Transverse colon (tissue), 4 donors: ENCODE measurements around the gene PEX10.

Experiments
- EP300 ChIP-seq: sonication (generic); formaldehyde crosslinking; IDR thresholded peaks from one replicate; pipeline ENCODE4 v1.6.1; 2017; ENCODE audit warnings: antibody characterized with exemption, low read depth
- POLR2A ChIP-seq: fragments of 450-650 bp; IDR thresholded peaks from one replicate; pipeline ENCODE4 v1.6.1; 2016; ENCODE audit warnings: antibody characterized with exemption, mild to moderate bottlenecking, moderate library complexity
- POLR2AphosphoS5 ChIP-seq, 3 donors: sonication (generic); formaldehyde crosslinking; IDR thresholded peaks; one replicate each; pipeline ENCODE4 v1.6.1; 2016; ENCODE audit warnings: antibody characterized with exemption in 3 of 3
- TF ChIP-seq, protein P1 (sequence below), 5 experiments: fragments of 200-600 bp in 3 of 5; fragments of 450-650 bp in 2 of 5; sonication (generic) in 3 of 5; IDR thresholded peaks; 1 replicate in 2 of 5; 2 replicates in 3 of 5; pipeline ENCODE4 v1.5.1; 2016 to 2017; ENCODE audit warnings: antibody characterized with exemption in 5 of 5, inconsistent platforms in 3 of 5, mild to moderate bottlenecking in 2 of 5, moderate library complexity in 1 of 5

DNA sequence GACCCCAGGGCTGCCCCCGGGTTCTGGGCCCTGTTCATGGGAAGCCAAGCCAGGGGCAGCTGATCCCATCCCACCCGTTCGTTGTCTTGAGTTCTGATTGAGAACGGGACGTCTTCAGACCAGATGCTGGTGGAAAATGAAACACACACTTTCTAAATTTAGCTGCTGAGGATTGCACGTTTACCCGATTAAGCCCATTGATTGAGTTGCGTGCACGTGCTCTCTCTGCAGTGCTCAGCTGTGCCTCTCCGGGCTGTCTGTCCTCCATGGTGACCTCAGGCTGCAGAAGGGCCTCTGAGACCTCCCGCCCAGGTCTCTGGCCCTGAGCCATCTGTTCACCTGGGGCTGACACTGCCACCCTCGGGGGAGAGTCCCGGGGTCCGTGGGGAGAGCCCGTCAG, 27.0 kb upstream of the PEX10 start:
- no peak for TF ChIP-seq POLR2A
- TF ChIP-seq, protein P1, sequence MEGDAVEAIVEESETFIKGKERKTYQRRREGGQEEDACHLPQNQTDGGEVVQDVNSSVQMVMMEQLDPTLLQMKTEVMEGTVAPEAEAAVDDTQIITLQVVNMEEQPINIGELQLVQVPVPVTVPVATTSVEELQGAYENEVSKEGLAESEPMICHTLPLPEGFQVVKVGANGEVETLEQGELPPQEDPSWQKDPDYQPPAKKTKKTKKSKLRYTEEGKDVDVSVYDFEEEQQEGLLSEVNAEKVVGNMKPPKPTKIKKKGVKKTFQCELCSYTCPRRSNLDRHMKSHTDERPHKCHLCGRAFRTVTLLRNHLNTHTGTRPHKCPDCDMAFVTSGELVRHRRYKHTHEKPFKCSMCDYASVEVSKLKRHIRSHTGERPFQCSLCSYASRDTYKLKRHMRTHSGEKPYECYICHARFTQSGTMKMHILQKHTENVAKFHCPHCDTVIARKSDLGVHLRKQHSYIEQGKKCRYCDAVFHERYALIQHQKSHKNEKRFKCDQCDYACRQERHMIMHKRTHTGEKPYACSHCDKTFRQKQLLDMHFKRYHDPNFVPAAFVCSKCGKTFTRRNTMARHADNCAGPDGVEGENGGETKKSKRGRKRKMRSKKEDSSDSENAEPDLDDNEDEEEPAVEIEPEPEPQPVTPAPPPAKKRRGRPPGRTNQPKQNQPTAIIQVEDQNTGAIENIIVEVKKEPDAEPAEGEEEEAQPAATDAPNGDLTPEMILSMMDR (IDR thresholded peaks at IDR 0.05): no peak
- TF ChIP-seq EP300: no peak
- TF ChIP-seq POLR2AphosphoS5 (IDR thresholded peaks at IDR 0.05): no peak
